Left cardiac atrium (tissue), 4 donors: ENCODE results near the gene IGFBP1. TPM values are rescaled to one million over a fixed set of nuclear protein-coding genes. Genes with fewer than 3 reads are reported as not detected.
"Not testable (repeated sequence)": the region's sequence is repeated elsewhere in the genome, so short reads cannot be mapped to it uniquely, and the experiment has no call there.

Experiments used
- ATAC-seq, 2 donors: fragments of 200-7000 bp; cut with Tn5 transposase; one replicate each; pipeline ENCODE4 v1.9.1; 2020; ENCODE audit warnings: mild to moderate bottlenecking in 2 of 2, moderate library complexity in 2 of 2
- DNase-seq: peaks from one replicate; pipeline ENCODE4 v3.0.0-alpha.2; 2020
- intact Hi-C, 2 donors: fragments of 100-400 bp; cut with DNase I; formaldehyde crosslinking; loops; one replicate each; pipeline versions ENCODE4 v1.14.1 to v1.15.1; 2022 to 2023
- long read RNA-seq: library from polyadenylated mRNA; unstranded; transcript quantifications from one replicate; pipeline ENCODE4 v2.0.0, GENCODE V29; 2021
- total RNA-seq, 2 donors: library from RNA; stranded (reverse); fragmentation: NEBNext Ultra II Directional; extraction: Animal tissue kit (Norgen Biotek cat#: 25700); gene quantifications; one replicate each; pipeline ENCODE4 v1.2.1, GENCODE V29; 2021
- donor health status: DM: no; HTN: yes; CAD: no.
- donor health status: DM: no; HTN: yes; CAD: no; lungs with severe emphysema.
- donor health status: DM: yes; HTN: yes; CAD: no.
- donor health status: Dilated cardiomyopathy.

The IGFBP1 gene
- not detected for total RNA-seq
- long read RNA-seq = 0 reads

- intact Hi-C loops = no loop called here
- peak; percentile 52 to 53 for ATAC-seq
- no peak for DNase-seq
Observed at GRCh38 chr7:45888185-45888992, at the start of gene IGFBP1. Gene IGFBP1, plus strand, starts transcription at chr7:45888488. Its CDS starts 165 bp downstream, at chr7:45888653.

DNA sequence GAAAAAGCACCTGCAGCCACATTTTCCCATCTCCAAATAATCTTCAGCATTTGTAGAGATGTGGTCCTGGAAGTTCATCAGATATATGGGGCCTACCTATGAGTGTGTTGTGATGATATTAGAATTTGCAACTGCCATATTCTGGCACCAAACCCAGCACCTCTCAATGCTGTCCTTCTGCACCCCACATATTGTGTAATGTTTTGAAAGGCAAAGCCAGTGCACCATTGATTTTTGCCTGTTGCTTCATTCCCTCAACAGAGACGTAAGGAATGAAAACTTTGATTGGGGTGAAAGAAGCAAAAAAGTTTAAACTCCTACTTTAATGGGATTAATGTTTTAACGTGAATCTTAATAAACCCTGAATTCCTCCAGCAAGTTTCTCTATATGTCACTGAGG lies 49.4 kb upstream of the IGFBP1 start:
- intact Hi-C loops, ATAC-seq, DNase-seq: not testable (repeated sequence)

- not testable (repeated sequence) for ATAC-seq
Observed at GRCh38 chr7:45841926-45842717, 46.2 kb upstream of the IGFBP1 start.

DNA sequence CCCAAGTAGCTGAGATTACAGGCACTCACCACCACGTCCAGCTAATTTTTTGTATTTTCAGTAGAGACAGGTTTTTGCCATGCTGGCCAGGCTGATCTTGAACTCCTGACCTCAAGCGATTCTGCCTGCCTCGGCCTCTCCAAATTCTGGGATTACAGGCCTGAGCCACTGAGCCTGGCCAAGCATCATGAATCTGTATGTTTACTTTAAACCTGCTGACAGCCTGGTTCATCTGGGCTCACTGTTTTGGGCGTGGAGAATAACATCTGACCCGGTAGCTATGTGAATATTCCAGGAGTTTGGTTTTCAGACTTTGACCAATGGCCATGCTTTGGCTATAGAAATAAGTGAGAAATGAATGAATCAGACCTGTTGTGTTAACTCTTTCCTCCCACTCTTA lies 41.8 kb upstream of the IGFBP1 start:
- ATAC-seq, DNase-seq, intact Hi-C loops: not testable (repeated sequence)

More at GRCh38 chr7:45841926-45842717, 46.2 kb upstream of the IGFBP1 start:
- intact Hi-C loops, DNase-seq: not testable (repeated sequence)

DNA sequence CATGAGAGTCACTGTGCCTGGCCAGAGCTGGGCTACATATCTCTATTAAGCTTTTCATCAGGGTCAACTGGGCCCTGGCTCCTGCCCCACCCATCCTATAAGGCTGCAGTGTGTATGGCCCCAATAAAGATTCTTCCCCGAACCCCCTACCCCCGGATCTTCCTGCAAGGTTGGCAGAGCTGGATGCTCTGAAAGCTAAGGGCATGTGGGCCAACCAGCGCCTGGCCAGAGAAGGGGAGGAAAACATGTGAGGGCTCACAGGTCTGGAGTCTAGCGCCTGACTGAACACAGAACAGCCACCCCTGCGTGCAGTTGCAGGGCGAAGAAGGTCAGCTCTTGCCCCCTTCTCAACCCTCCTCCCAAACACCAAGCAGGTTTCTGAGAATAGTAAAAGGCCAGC lies 39.6 kb upstream of the IGFBP1 start:
- intact Hi-C loops, ATAC-seq, DNase-seq: not testable (repeated sequence)

GRCh38 chr7:45852984-45853383 lies 35.3 kb upstream of the IGFBP1 start:
- not testable (repeated sequence) for DNase-seq, ATAC-seq
- intact Hi-C loops = loop anchor here in 1 of 2 donors (10.0 kb wide), 1 partner anchor 188 kb away; no protein-coding TSS in a partner anchor

DNA sequence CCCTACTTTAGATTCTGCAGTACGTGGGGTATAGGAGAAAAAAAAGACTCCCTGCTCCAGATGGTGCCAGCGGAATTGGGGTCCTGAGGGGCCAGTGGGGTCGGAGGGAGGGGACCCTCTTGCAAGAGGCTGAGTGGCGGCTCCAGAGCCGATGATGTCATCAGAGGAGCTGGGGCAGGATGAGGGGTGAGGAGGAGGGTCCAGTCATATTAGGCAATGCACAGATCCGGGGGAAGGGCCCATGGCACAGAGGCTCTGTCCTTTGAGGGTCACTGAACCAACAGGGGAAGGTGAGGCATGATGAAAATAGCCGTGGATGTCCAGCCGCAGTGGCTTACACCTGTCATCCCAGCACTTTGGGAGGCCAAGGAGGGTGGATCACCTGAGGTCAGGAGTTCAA lies 34.8 kb upstream of the IGFBP1 start:
- not testable (repeated sequence) for DNase-seq, ATAC-seq
- intact Hi-C loops = loop anchor here in 1 of 2 donors (10.0 kb wide), 1 partner anchor 189 kb away; no protein-coding TSS in a partner anchor

- not testable (repeated sequence) for DNase-seq, ATAC-seq
- intact Hi-C loops = loop anchor here in 1 of 2 donors (2.0 to 10.0 kb wide), 2 partner anchors 191 to 701 kb away; no protein-coding TSS in a partner anchor
Observed at GRCh38 chr7:45855680-45856079, 32.6 kb upstream of the IGFBP1 start.

DNA sequence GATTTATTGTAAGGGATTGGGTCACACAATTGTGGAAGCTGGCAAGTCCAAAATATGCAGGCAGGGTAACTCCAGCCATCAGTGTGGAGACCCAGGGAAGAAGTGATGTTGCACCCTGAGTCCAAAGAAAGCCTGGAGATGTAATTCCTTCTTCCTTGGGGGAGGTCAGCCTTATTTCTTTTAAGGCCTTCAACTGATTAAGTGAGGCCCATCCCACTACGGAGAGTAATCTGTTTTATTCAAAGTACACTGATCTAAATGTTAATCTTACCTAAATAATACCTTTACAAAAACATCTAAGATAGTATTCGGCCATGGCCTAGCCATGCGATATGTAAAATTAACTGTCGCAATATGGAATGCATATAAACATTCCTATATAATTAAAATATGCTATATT lies 31.4 kb upstream of the IGFBP1 start:
- intact Hi-C loops = loop anchor here in 1 of 2 donors (10.0 kb wide), 1 partner anchor 192 kb away; no protein-coding TSS in a partner anchor
- not testable (repeated sequence) for DNase-seq, ATAC-seq

DNA sequence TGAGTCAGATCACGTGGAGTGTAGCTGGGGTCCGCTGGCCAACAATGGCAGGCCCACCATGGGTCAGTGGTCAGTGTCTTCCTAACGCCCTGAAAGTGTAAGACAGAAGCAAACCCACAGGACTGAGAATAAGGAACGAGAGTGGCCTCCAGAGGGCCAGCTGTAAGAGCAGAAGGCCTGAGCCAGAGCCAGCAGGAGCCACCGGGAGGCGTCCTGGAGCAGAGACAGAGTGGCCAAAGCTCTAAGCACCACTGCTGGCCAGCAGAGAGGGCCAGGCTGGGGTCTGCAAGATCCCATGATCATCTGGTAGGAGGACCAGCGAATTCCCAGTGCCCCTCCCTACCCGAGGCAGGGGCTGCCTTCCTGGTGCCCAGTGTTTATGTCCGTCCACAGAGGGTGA lies 24.6 kb upstream of the IGFBP1 start:
- no peak for ATAC-seq
- intact Hi-C loops = loop anchor here in 1 of 2 donors (10.0 kb wide), 1 partner anchor 709 kb away; the partner anchor contains the start of gene RAMP3
- DNase-seq = no peak

DNA sequence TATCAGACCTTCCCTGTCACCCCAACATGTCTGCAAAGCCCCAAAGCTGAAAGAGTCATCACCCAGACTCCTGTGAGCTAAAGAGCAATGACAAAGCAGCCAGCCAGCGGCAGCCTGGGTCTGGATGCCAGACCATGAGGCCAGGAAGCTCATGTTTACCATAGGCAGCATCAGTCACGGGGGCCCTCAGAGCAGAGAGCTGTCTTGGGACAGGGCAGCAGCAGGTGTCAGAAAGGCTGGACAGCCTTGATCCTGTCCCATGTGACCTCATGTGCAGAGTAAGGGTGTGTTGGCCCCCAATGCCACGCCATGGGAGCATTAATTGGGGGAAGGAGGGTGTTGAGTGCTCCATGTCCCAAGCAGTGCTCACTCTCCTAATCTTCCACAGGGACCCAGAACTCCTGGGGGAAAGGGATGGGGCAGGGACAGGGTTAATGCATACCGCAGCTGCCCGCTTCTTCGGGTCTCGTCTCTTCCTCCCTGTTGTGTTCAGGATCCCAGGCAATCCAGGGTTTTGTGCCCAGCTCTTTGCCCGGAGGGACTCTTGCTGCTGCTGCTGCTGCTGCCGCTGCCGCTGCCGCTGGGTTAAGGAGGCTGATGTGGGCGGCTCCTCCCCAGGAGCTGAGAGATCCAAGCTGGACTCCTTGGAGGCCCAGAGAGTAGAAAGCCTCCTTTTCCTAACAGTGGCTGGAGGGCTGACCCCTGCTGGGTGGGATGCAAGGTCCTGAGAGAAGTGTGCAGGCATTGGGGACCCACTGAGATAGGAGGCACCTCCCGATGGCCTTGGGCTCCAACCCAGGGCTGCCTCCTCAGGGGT lies 22.5 kb upstream of the IGFBP1 start:
- no peak for ATAC-seq
- intact Hi-C loops = loop anchor here in 1 of 2 donors (10.0 kb wide), 1 partner anchor 711 kb away; the partner anchor contains the start of gene RAMP3
- DNase-seq = no peak

DNA sequence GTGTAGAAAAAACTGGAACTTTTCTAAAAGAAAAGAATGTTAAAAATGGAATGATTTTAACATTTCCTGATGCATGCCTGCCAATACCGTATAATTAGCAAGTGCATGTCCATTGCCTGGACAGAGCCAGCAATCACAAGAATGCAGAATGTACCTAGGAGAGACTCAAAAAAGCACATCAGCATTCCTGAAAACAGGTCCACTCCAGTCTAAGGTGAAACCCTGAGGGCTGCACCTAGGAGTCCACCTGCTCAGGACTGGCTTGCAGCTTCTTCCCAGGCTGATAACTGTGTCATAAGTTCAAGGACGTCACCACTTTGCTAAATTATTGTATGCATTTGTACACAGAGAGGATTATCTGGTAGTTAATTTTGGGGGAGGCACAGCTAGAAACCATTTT lies 20.8 kb upstream of the IGFBP1 start:
- DNase-seq (no peak), ATAC-seq (no peak)
- intact Hi-C loops = loop anchor here in 1 of 2 donors (10.0 kb wide), 1 partner anchor 713 kb away; the partner anchor contains the start of gene RAMP3

DNA sequence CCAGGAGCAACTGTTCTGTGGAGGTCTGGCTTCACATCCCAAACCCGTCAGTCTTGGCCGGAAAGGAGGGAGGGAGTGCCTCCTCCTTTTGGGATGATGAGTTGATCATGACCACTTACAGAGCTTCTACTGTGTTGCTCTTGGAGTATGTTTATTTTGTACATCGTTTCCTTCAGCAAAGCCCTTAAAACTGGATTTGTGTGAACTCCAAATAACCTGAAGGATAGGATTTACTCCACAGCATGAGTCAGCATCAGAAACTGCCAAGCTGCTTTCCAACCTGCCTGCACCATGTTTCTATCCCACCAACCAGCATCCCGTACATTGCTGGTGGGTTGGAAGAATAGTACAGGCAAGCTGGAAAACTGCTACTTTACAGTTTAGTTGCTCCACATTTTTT lies 18.9 kb upstream of the IGFBP1 start:
- intact Hi-C loops = loop anchor here in 1 of 2 donors (10.0 kb wide), 1 partner anchor 715 kb away; the partner anchor contains the start of gene RAMP3
- ATAC-seq (no peak), DNase-seq (no peak)

DNA sequence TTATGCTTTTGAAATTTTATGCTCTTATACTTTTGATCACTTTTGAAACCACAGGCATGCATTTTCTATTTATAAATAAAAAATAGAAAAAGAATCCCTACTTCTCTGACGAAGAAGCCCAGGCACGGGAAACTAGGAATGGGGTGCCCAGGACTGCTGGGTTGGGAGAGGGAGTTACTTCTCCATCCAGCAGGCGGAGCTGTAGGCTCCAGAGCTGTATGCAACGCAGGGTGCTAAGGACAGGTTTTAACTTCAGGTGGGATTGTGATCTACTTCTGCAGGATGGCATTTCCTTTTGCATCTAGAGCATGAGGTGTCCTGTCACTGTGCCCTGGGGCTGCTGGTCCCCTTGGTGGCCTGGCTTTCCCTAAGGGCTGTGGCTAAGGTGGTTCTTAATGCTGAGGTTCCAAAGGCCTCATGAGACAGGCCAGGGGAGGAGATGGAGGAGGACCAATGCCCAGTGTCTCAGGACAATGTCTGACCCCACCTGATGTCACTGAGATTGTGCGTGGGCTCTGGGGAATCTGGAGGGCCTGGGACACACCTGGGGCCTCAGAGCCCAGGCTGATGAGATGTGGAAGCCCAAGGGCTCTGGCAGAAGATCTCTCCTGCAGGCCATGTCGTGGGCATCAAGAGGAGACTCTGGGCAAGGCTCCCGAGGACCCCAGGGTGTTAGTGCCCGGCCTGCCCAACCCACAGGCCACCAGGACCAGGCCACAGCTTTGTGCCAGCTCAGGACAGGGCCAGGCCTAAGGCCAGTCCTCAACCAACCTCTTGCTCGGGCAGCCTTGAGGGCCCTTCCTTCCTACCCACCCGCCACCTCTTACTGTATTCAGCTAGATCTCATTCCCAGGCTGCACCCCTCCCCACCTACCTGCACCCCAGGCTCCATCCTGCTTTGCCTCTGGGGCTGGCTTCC lies 15.9 kb upstream of the IGFBP1 start:
- DNase-seq (no peak), ATAC-seq (no peak)
- intact Hi-C loops = no loop called here

- ATAC-seq = no peak
- no peak for DNase-seq
- intact Hi-C loops = no loop called here
Observed at GRCh38 chr7:45873035-45873354, 15.3 kb upstream of the IGFBP1 start, which contains the start of gene CCDC201. Gene CCDC201, minus strand, starts transcription at chr7:45873082. Its CDS starts 75 bp downstream, at chr7:45873007.

DNA sequence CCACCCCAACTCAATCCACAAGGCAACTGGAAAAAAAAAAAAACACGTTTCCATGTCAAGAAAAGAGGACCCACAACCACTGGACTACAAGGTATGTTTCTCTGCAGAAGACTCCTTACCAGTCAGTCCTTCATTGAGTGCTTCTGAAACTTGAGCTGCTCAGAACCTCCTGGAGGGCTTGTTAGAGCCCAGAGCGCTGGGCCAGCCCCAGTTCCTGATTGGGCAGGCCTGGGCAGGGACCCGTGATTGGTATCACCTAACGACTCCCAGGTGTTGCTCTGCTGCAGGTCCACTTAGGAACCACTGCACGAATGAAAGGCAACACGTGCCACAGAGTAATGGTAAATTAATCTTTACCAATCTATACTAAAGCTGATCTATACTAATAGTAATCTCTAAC lies 14.9 kb upstream of the IGFBP1 start:
- intact Hi-C loops = no loop called here
- ATAC-seq (no peak), DNase-seq (no peak)

DNA sequence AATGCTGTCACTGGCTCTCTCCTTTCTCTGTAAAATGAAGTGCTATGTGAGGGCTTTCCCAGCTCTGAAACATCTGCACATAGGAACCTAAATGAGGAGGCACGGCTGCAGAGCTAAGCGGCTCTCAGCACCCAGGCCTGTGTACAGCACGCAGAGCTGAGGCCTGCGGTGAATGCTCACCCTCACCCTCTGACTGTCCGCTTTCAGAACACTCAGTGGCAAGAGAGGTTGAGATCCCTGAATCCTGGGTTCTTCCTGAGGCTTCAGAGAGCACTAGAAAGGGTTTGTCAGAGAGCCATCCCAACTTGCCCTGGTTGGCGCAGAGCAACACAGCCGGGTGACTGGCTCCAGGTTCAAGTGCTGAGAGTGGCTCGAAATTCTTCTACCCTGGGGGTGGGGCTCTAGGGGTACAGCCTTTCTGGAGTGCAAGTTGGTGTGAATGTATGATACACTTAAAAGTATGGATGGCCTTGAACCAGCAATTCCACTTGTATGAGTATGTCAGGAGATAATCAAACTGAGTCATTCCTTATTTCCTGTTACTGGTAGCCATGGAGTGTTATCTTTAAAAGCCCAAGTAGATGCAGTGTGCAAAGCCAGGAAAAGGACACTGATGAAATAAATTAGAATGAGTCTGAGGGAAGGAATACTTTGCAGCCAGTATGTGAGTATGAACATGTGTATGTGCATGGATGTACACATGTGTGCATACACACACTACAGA lies 13.7 kb upstream of the IGFBP1 start:
- ATAC-seq (peak in 1 of 2 donors; percentile 63), DNase-seq (no peak)
- intact Hi-C loops = no loop called here
